ENCODE results near the gene MRPS18C.
"Not testable (repeated sequence)": the region's sequence is repeated elsewhere in the genome, so short reads cannot be mapped to it uniquely, and the experiment has no call there.

Gene MRPS18C

GRCh38 chr4:83496085-83496917, 40.4 kb downstream of the MRPS18C start:
- DNase-seq (ENCODE audit: low read depth in 1 of 2, low spot score in 1 of 2) = not testable (repeated sequence)

- DNase-seq (ENCODE audit: low read depth in 1 of 2, low spot score in 1 of 2) = no peak
Measured at GRCh38 chr4:83498187-83498586, 42.3 kb downstream of the MRPS18C start.

DNA sequence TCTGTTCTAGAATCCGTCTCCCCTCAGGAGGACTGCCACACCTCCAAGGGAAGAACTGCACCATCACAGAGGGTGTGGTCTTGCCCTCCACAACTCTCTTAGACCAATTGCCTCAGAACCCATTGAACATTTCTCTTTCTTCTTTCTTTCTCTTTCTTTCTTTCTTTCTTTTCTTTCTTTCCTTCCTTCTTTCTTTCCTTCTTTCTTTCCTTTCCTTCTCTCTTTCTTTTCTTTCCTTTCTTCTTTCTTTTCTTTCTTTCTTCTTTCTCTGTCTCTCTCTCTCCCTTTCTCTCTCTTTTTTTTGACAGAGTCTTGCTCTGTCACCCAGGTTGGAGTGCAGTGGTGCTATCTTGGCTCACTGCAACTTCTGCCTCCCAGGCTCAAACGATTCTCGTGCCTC, 45.8 kb downstream of the MRPS18C start:
- not testable (repeated sequence) for DNase-seq (ENCODE audit: low read depth in 1 of 2, low spot score in 1 of 2)

- no peak for DNase-seq (ENCODE audit: low read depth in 1 of 2, low spot score in 1 of 2)
Measured at GRCh38 chr4:83503974-83504373, 48.1 kb downstream of the MRPS18C start.

DNA sequence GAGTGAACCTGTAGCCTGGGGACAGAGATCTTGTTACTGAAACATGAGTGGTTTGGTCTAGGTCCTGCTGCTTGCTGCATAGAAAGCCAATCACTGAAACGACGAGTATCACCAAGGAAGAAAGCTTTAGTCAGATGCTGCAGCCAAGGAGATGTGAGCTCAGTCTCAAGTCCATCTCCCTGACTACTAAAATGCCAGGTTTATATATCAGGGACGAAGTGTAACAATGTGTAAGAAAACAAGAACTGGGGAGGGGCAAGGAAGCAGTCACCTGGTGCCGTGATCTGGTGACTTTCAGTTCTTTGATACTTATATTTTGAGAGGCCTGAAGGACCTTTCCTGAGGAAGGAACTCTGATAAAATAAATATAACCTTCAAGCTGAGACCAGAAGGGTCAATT, 48.6 kb downstream of the MRPS18C start:
- DNase-seq (ENCODE audit: low read depth in 1 of 2, low spot score in 1 of 2) = no peak

- DNase-seq (ENCODE audit: low read depth in 1 of 2, low spot score in 1 of 2) = no peak
Measured at GRCh38 chr4:83504996-83505395, 49.1 kb downstream of the MRPS18C start.

- peak; percentile 6 to 13 for DNase-seq (ENCODE audit: low read depth in 1 of 2, low spot score in 1 of 2)
Measured at GRCh38 chr4:83509156-83509585, 53.3 kb downstream of the MRPS18C start.

DNA sequence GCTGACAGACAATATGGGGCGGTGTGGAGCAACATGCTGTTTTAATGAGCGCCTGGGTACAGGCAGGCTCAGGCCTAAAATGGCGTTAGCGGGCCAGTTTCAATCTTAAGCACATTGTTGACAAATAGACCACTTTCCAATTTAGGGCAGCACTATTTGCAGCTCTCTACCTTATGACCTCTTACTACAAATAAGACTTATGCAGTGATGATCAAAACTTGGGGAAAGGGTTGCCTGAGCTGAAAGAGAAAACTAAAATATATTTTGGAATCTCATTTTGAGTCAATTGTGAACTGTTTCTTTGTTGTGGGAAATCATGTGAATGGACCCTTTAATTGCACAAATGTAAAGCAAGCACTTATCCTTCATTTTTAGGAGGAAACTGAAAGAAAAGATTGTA, 54.6 kb downstream of the MRPS18C start:
- DNase-seq (ENCODE audit: low read depth in 1 of 2, low spot score in 1 of 2) = no peak

All from stimulated activated CD4-positive, alpha-beta T cell treated with anti-CD3 and anti-CD28 coated beads, Interleukin-15, amount 100 ng/mL, for 1 hour (primary cell).